Upper lobe of left lung (tissue), 4 donors: ENCODE data around the gene THSD7A.

Source experiments
- POLR2AphosphoS5 ChIP-seq, 2 donors: sonication (generic); formaldehyde crosslinking; IDR thresholded peaks; one replicate each; pipeline ENCODE4 v1.5.1; 2017; ENCODE audit warnings: antibody characterized with exemption in 2 of 2
- TF ChIP-seq, protein P1 (sequence below), 6 experiments: fragments of 450-650 bp in 4 of 6; fragments of 200-600 bp in 2 of 6; sonication (generic) in 2 of 6; IDR thresholded peaks; one replicate each; pipeline ENCODE4 v1.5.1; 2016 to 2019; ENCODE audit warnings: antibody characterized with exemption in 6 of 6

- TF ChIP-seq, protein P1, sequence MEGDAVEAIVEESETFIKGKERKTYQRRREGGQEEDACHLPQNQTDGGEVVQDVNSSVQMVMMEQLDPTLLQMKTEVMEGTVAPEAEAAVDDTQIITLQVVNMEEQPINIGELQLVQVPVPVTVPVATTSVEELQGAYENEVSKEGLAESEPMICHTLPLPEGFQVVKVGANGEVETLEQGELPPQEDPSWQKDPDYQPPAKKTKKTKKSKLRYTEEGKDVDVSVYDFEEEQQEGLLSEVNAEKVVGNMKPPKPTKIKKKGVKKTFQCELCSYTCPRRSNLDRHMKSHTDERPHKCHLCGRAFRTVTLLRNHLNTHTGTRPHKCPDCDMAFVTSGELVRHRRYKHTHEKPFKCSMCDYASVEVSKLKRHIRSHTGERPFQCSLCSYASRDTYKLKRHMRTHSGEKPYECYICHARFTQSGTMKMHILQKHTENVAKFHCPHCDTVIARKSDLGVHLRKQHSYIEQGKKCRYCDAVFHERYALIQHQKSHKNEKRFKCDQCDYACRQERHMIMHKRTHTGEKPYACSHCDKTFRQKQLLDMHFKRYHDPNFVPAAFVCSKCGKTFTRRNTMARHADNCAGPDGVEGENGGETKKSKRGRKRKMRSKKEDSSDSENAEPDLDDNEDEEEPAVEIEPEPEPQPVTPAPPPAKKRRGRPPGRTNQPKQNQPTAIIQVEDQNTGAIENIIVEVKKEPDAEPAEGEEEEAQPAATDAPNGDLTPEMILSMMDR (IDR thresholded peaks at IDR 0.05) = no peak
- no peak for TF ChIP-seq POLR2AphosphoS5 (IDR thresholded peaks at IDR 0.05)
Measured at GRCh38 chr7:11461946-11462345, 370.1 kb downstream of the THSD7A start.
